T47D (cell line): Measurements from ENCODE around the gene LRMDA.
A peak's percentile ranks its signal among the peaks of the same experiment; 100 is the strongest.
"Not testable (repeated sequence)": the region's sequence is repeated elsewhere in the genome, so short reads cannot be mapped to it uniquely, and the experiment has no call there.

Experiments used
- DNase-seq, 2 experiments: peaks; one replicate each; pipeline versions ENCODE4 v3.0.0 to v3.0.0-alpha.2; 2011 to 2012; ENCODE audit warnings: low read depth in 1 of 2, low spot score in 1 of 2
- JUND ChIP-seq: IDR thresholded peaks from 2 replicates; pipeline ENCODE4 v1.6.1; 2012; ENCODE audit warnings: low read depth
- in situ Hi-C: cut with HindIII; loops from 2 replicates; pipeline ENCODE4 v1.10.0; 2016; ENCODE audit warnings: low sequenced_read_pairs, low pct_unique_long_range_greater_than_20kb

The LRMDA gene

GRCh38 chr10:76051007-76051936 lies 619.8 kb downstream of the LRMDA start:
- DNase-seq, result peak in 1 of 2 experiments; percentile 12
- no peak for TF ChIP-seq JUND
- in situ Hi-C loops, result no loop called here

GRCh38 chr10:76052682-76053503 lies 621.5 kb downstream of the LRMDA start:
- no peak for TF ChIP-seq JUND
- in situ Hi-C loops, result no loop called here
- no peak for DNase-seq

GRCh38 chr10:76055466-76055865 lies 624.0 kb downstream of the LRMDA start:
- no peak for DNase-seq
- TF ChIP-seq JUND, result no peak
- in situ Hi-C loops, result no loop called here

- in situ Hi-C loops, result no loop called here
- no peak for DNase-seq
- no peak for TF ChIP-seq JUND
Observed at GRCh38 chr10:76055963-76056362, 624.5 kb downstream of the LRMDA start.

GRCh38 chr10:76060993-76061392 lies 629.6 kb downstream of the LRMDA start:
- in situ Hi-C loops, result not testable (repeated sequence)

DNA sequence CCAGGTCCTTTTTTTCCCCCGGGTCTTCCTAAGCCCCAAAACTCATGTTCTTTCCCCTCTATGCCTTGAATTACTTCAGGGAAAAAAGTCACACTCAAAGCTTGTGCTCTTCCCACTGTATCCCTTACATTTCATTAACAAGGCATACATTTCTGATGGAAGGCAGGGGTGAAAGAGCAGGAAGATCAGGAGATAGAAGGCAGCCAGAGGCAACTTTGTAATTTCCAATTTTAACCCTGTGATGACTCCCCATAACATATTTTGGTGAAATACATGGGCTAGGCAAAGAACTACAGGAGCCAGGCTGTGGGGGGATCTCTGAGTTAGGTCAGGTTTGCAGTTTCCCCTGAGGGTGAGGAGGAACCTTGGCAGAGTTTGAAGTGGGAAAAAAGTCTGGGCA lies 635.0 kb downstream of the LRMDA start:
- in situ Hi-C loops, result no loop called here
- TF ChIP-seq JUND, result no peak
- no peak for DNase-seq

More at GRCh38 chr10:76060993-76061392, 629.6 kb downstream of the LRMDA start:
- not testable (repeated sequence) for DNase-seq

- TF ChIP-seq JUND, result no peak
- DNase-seq, result no peak
- in situ Hi-C loops, result no loop called here
Observed at GRCh38 chr10:76067447-76067846, 636.0 kb downstream of the LRMDA start.

DNA sequence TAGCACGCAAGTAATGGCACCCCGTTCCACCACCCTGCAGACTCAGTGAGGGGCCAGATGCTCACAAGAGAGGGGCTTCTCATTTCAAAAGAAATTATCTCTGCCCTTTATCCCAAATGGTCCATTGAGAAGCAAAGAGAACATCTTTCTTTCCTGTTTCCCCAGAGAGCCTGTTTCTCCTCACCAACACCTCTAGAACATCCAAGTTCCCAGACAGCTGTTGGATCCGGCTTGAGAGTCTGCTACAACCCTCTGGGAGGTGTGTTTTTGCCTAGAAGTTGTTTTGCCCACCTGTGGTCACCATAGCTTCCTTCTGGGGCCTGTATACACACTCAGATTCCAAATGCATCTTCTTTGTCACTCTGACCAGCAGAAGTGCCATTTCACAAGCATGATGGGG lies 637.4 kb downstream of the LRMDA start:
- DNase-seq, result no peak
- in situ Hi-C loops, result no loop called here
- no peak for TF ChIP-seq JUND

DNA sequence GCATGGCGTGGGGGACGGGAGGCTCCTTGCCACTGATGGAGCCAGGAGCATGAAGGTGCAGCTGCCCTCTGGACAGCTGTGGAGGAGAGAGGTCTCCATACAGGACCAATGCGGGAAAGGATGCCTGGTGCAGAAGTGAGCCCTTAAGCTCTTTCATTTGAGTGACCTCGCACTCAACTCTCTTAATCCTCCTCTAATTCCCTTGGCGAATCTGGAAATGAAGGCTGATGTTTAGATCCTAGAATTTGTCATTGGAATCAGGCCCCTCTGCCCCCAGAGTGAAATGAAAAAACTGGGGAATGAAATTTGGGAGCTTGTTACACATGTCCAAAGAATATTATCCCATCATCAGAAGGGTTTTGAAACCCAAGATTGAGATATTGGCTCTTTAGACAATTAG lies 639.5 kb downstream of the LRMDA start:
- in situ Hi-C loops, result no loop called here
- no peak for TF ChIP-seq JUND
- no peak for DNase-seq

DNA sequence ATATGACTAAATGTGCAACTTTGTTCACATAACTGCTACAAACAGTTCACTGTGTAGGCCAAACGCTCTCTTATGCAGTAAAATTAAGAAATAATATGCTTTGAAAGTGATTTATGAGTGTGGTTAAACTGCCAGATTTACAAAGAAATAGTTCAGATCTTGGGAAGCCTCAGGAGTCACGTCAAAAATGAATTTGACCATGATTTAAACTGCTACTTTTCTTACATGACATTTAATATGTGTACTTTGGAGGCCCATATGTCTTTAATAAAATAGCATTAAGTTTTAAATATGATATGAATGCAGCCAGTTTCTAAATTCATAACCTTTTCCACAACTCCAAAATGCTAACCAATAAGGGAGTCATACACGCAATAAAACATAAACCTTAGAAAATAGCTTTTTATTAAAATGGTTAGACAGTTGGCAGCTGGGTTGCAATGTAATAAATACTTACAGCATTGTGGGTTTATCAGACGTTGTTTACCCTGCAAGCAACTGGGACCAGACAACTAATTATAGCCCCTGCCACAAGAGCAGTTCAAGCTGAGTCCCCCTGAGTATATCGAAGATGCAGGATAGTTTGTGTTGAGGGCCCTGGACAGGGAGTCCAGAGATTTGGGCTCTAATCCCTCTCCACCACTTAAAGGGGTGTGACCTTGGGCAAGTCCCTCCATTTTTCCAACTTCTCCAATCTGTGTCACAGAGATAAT lies 640.4 kb downstream of the LRMDA start:
- no peak for DNase-seq
- TF ChIP-seq JUND, result no peak
- in situ Hi-C loops, result no loop called here

GRCh38 chr10:76072384-76072783 lies 641.0 kb downstream of the LRMDA start:
- in situ Hi-C loops, result no loop called here
- TF ChIP-seq JUND, result no peak
- DNase-seq, result peak in 1 of 2 experiments; percentile 34

GRCh38 chr10:76073524-76073923 lies 642.1 kb downstream of the LRMDA start:
- no peak for DNase-seq
- in situ Hi-C loops, result no loop called here
- no peak for TF ChIP-seq JUND
